ENCODE data around the gene IDH3A.

The IDH3A gene

GRCh38 chr15:78167227-78167888 lies 18.2 kb downstream of the IDH3A start:
- TF ChIP-seq CTCF (IDR thresholded peaks at IDR 0.05; ENCODE audit: low read length, missing control alignments), result no peak
- H3K4me3 ChIP-seq (replicated peaks; ENCODE audit: low read depth, low read length), result no peak overlapping the region
- no peak for DNase-seq (ENCODE audit: low read depth)

DNA sequence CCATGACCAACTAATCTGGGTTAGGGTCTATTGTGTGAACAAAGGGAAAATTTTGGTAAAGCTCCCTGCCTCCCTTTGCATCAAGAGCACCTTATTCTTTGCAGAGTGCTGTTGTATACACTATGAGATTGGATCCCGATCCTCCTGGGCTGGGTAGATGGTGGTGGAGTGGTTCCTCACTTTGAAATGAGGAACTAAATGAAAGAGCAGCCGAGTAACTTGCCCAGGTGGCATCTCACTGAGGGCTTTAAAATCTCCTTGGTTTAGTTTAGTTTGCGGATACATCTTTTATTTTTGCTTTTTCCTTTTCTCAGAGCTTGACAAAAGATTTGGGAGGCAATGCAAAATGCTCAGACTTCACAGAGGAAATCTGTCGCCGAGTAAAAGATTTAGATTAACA lies 19.4 kb downstream of the IDH3A start:
- DNase-seq (ENCODE audit: low read depth), result no peak
- no peak for TF ChIP-seq CTCF (IDR thresholded peaks at IDR 0.05; ENCODE audit: low read length, missing control alignments)
- H3K4me3 ChIP-seq (replicated peaks; ENCODE audit: low read depth, low read length), result no peak overlapping the region

DNA sequence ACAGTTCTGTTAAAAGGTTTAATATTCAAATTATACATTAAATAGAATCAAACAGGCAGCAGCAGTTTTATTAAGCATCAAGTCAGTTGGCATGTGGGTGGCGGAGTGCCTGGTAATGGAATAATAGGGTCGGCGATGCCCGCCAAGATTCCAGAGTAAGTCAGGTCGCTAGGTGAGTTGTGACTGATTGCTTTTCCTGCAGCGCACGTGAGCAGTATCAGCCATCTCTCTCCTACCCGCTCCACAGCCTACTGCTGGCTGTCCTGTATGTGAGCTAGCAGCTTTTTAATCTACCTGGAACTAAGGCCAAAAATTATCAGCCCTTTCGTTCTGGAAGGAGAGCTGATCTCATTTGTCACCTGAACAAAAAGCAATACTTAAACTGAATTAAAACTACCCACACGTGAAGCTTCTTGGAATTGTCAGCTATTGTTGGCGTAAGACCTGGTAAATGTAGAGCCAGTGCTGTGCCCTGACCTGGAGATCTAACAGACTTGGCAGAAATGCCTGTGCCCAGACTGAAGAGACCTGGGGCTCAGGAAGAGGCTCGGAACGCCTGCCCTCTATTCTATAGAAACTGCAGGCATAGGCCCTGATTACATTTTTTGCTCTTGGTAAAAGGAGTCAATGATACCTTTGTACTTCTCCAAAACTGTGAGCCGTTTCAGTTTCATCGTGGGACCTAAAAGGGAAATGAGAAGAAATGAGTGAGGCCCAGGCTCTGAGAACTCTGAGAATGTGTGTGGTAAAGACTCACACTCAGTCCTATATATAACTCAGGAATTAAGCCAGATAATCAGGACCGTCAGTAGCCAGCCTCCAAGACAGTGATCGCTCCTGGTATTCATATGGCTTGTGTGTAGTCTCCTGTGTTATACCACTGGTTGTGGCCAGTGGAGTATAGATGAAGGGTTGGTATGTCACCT lies 21.9 kb downstream of the IDH3A start:
- no peak overlapping the region for H3K4me3 ChIP-seq (replicated peaks; ENCODE audit: low read depth, low read length)
- no peak for DNase-seq (ENCODE audit: low read depth)
- no peak for TF ChIP-seq CTCF (IDR thresholded peaks at IDR 0.05; ENCODE audit: low read length, missing control alignments)

GRCh38 chr15:78171864-78172472 lies 22.8 kb downstream of the IDH3A start:
- DNase-seq (ENCODE audit: low read depth), result no peak
- TF ChIP-seq CTCF (IDR thresholded peaks at IDR 0.05; ENCODE audit: low read length, missing control alignments), result no peak
- no peak overlapping the region for H3K4me3 ChIP-seq (replicated peaks; ENCODE audit: low read depth, low read length)

- H3K4me3 ChIP-seq (replicated peaks; ENCODE audit: low read depth, low read length), result no peak overlapping the region
- DNase-seq (ENCODE audit: low read depth), result no peak
- TF ChIP-seq CTCF (IDR thresholded peaks at IDR 0.05; ENCODE audit: low read length, missing control alignments), result no peak
Observed at GRCh38 chr15:78174401-78174800, 25.2 kb downstream of the IDH3A start.

GRCh38 chr15:78175330-78175729 lies 26.2 kb downstream of the IDH3A start:
- TF ChIP-seq CTCF (IDR thresholded peaks at IDR 0.05; ENCODE audit: low read length, missing control alignments), result no peak
- no peak overlapping the region for H3K4me3 ChIP-seq (replicated peaks; ENCODE audit: low read depth, low read length)
- no peak for DNase-seq (ENCODE audit: low read depth)
